ENCODE data around the gene FRMPD1.

Gene FRMPD1

DNA sequence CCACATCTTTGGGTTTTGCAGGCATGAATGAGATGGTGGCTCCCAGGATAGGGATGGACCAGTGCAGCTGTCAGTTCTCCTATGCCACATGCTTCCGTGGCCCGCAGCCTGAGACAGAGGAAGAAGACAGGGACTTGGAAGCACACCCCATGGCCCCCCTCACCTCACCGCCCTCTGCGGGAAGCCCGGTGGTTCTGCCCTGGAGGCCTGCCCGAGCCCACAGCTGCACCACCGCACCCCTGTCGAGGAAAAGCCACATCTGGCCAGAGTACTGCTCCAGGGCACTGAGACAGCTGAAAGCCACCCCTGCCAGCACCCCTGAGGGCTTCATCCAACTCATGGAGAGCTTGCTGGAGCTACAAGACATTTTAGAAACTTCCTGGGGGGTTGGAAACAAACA lies 95.2 kb downstream of the FRMPD1 start:
- ATAC-seq: no peak
- no peak for TF ChIP-seq TCF4 (CRISPR knock-in tag; IDR thresholded peaks at IDR 0.05; ENCODE audit: borderline replicate concordance)
- TF ChIP-seq ISL1 (CRISPR knock-in tag; IDR thresholded peaks at IDR 0.05): no peak
- no peak for TF ChIP-seq BACH2 (CRISPR knock-in tag; IDR thresholded peaks at IDR 0.05; ENCODE audit: borderline replicate concordance)
- TF ChIP-seq ZNF8 (CRISPR knock-in tag; IDR thresholded peaks at IDR 0.05): no peak
- TF ChIP-seq, protein P1, sequence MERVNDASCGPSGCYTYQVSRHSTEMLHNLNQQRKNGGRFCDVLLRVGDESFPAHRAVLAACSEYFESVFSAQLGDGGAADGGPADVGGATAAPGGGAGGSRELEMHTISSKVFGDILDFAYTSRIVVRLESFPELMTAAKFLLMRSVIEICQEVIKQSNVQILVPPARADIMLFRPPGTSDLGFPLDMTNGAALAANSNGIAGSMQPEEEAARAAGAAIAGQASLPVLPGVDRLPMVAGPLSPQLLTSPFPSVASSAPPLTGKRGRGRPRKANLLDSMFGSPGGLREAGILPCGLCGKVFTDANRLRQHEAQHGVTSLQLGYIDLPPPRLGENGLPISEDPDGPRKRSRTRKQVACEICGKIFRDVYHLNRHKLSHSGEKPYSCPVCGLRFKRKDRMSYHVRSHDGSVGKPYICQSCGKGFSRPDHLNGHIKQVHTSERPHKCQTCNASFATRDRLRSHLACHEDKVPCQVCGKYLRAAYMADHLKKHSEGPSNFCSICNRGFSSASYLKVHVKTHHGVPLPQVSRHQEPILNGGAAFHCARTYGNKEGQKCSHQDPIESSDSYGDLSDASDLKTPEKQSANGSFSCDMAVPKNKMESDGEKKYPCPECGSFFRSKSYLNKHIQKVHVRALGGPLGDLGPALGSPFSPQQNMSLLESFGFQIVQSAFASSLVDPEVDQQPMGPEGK (CRISPR knock-in tag; IDR thresholded peaks at IDR 0.05; ENCODE audit: borderline replicate concordance): no peak
- TF ChIP-seq RARB (CRISPR knock-in tag; IDR thresholded peaks at IDR 0.05): no peak
- no peak for TF ChIP-seq ZFP30 (CRISPR knock-in tag; IDR thresholded peaks at IDR 0.05)
- TF ChIP-seq ZNF565 (CRISPR knock-in tag; conservative IDR thresholded peaks at IDR 0.05; ENCODE audit: low read depth): no peak
- no peak for TF ChIP-seq TOX (CRISPR knock-in tag; IDR thresholded peaks at IDR 0.05; ENCODE audit: borderline replicate concordance)
- TF ChIP-seq ESRRG (CRISPR knock-in tag; IDR thresholded peaks at IDR 0.05): no peak
- TF ChIP-seq ZC3H10 (CRISPR knock-in tag; IDR thresholded peaks at IDR 0.05): no peak
- TF ChIP-seq, protein P2, sequence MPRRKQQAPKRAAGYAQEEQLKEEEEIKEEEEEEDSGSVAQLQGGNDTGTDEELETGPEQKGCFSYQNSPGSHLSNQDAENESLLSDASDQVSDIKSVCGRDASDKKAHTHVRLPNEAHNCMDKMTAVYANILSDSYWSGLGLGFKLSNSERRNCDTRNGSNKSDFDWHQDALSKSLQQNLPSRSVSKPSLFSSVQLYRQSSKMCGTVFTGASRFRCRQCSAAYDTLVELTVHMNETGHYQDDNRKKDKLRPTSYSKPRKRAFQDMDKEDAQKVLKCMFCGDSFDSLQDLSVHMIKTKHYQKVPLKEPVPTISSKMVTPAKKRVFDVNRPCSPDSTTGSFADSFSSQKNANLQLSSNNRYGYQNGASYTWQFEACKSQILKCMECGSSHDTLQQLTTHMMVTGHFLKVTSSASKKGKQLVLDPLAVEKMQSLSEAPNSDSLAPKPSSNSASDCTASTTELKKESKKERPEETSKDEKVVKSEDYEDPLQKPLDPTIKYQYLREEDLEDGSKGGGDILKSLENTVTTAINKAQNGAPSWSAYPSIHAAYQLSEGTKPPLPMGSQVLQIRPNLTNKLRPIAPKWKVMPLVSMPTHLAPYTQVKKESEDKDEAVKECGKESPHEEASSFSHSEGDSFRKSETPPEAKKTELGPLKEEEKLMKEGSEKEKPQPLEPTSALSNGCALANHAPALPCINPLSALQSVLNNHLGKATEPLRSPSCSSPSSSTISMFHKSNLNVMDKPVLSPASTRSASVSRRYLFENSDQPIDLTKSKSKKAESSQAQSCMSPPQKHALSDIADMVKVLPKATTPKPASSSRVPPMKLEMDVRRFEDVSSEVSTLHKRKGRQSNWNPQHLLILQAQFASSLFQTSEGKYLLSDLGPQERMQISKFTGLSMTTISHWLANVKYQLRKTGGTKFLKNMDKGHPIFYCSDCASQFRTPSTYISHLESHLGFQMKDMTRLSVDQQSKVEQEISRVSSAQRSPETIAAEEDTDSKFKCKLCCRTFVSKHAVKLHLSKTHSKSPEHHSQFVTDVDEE (CRISPR knock-in tag; IDR thresholded peaks at IDR 0.05): no peak
- no peak for TF ChIP-seq SNAI2 (CRISPR knock-in tag; IDR thresholded peaks at IDR 0.05)
- TF ChIP-seq PPARA (CRISPR knock-in tag; IDR thresholded peaks at IDR 0.05; ENCODE audit: borderline replicate concordance): no peak

GRCh38 chr9:37746448-37747270 lies 95.9 kb downstream of the FRMPD1 start:
- TF ChIP-seq PPARA (CRISPR knock-in tag; IDR thresholded peaks at IDR 0.05; ENCODE audit: borderline replicate concordance): no peak
- TF ChIP-seq RARB (CRISPR knock-in tag; IDR thresholded peaks at IDR 0.05): no peak
- no peak for TF ChIP-seq TCF4 (CRISPR knock-in tag; IDR thresholded peaks at IDR 0.05; ENCODE audit: borderline replicate concordance)
- no peak for TF ChIP-seq BACH2 (CRISPR knock-in tag; IDR thresholded peaks at IDR 0.05; ENCODE audit: borderline replicate concordance)
- no peak for TF ChIP-seq ISL1 (CRISPR knock-in tag; IDR thresholded peaks at IDR 0.05)
- no peak for TF ChIP-seq ZC3H10 (CRISPR knock-in tag; IDR thresholded peaks at IDR 0.05)
- TF ChIP-seq, protein P1 (CRISPR knock-in tag; IDR thresholded peaks at IDR 0.05; ENCODE audit: borderline replicate concordance): no peak
- no peak for TF ChIP-seq ZNF70 (CRISPR knock-in tag; IDR thresholded peaks at IDR 0.05)
- no peak for TF ChIP-seq SNAI2 (CRISPR knock-in tag; IDR thresholded peaks at IDR 0.05)
- no peak for TF ChIP-seq ARNTL (CRISPR knock-in tag; IDR thresholded peaks at IDR 0.05; ENCODE audit: borderline replicate concordance, low read depth)
- TF ChIP-seq CREB5 (CRISPR knock-in tag; IDR thresholded peaks at IDR 0.05; ENCODE audit: low read depth): no peak
- TF ChIP-seq ZNF565 (CRISPR knock-in tag; conservative IDR thresholded peaks at IDR 0.05; ENCODE audit: low read depth): no peak
- ATAC-seq: peak; percentile 61

GRCh38 chr9:37747271-37747753 lies 96.6 kb downstream of the FRMPD1 start:
- ATAC-seq: peak; percentile 97

More at GRCh38 chr9:37747271-37747753, 96.6 kb downstream of the FRMPD1 start:
- no peak for TF ChIP-seq CSDC2 (CRISPR knock-in tag; IDR thresholded peaks at IDR 0.05)
- TF ChIP-seq TCF4 (CRISPR knock-in tag; IDR thresholded peaks at IDR 0.05; ENCODE audit: borderline replicate concordance): no peak
- no peak for TF ChIP-seq ARNTL (CRISPR knock-in tag; IDR thresholded peaks at IDR 0.05; ENCODE audit: borderline replicate concordance, low read depth)
- no peak for TF ChIP-seq ZC3H10 (CRISPR knock-in tag; IDR thresholded peaks at IDR 0.05)
- TF ChIP-seq ZNF70 (CRISPR knock-in tag; IDR thresholded peaks at IDR 0.05): no peak
- no peak for TF ChIP-seq ESRRG (CRISPR knock-in tag; IDR thresholded peaks at IDR 0.05)
- TF ChIP-seq TOX (CRISPR knock-in tag; IDR thresholded peaks at IDR 0.05; ENCODE audit: borderline replicate concordance): no peak
- no peak for TF ChIP-seq RARB (CRISPR knock-in tag; IDR thresholded peaks at IDR 0.05)

All from SK-N-SH treated with all-trans-retinoic acid at 6 μM for 48 hours (cell line).